ENCODE measurements around the gene UCK2. TPM values are rescaled to one million over a fixed set of nuclear protein-coding genes. Genes with fewer than 3 reads are reported as not detected.

UCK2 gene
- total RNA-seq, 2 experiments from 2014 or later: 0.67 to 0.71 TPM

GRCh38 chr1:165829888-165830287 lies 2.5 kb downstream of the UCK2 start:
- Histone ChIP-seq H3K9me3 (ENCODE audit: control insufficient read depth in 1 of 2, insufficient read depth in 1 of 2, low read length in 2 of 2) (no peaks in the 10 kb centered on the region), H3K4me3 (ENCODE audit: low read length) (no peak overlapping the region), H3K27me3 (ENCODE audit: control insufficient read depth in 1 of 2, insufficient read depth in 2 of 2, low read length in 2 of 2) (no peaks in the 10 kb centered on the region), H3K4me1 (ENCODE audit: insufficient read depth, low read length) (peaks cover 16% of the 10 kb centered on the region), H3K27ac (ENCODE audit: low read depth in 1 of 2, low read length in 2 of 2) (no peak overlapping the region), H3K36me3 (ENCODE audit: insufficient read depth, low read length) (no peaks in the 10 kb centered on the region)
- TF ChIP-seq, protein P1, sequence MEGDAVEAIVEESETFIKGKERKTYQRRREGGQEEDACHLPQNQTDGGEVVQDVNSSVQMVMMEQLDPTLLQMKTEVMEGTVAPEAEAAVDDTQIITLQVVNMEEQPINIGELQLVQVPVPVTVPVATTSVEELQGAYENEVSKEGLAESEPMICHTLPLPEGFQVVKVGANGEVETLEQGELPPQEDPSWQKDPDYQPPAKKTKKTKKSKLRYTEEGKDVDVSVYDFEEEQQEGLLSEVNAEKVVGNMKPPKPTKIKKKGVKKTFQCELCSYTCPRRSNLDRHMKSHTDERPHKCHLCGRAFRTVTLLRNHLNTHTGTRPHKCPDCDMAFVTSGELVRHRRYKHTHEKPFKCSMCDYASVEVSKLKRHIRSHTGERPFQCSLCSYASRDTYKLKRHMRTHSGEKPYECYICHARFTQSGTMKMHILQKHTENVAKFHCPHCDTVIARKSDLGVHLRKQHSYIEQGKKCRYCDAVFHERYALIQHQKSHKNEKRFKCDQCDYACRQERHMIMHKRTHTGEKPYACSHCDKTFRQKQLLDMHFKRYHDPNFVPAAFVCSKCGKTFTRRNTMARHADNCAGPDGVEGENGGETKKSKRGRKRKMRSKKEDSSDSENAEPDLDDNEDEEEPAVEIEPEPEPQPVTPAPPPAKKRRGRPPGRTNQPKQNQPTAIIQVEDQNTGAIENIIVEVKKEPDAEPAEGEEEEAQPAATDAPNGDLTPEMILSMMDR (IDR thresholded peaks at IDR 0.05): no peak
- CTCF ChIA-PET: no interaction called here
- no peaks in the 10 kb centered on the region for H3K9me3 Mint-ChIP-seq
- intact Hi-C loops (cut with DNase I, micrococcal nuclease): loop anchor here (5.0 kb wide), 2 partner anchors 63 to 133 kb away; partner anchors contain the start of genes TMCO1 (in 2 of the 2) and ALDH9A1 (in 1 of the 2)
- H3K36me3 Mint-ChIP-seq (ENCODE audit: low read depth): peaks cover 7% of the 10 kb centered on the region
- DNase-seq (no peak), ATAC-seq (ENCODE audit: poor library complexity) (no peak)
- peaks cover 4% of the 10 kb centered on the region for H3K27me3 Mint-ChIP-seq
- POLR2A ChIA-PET: interaction anchor here (1.5 to 2.0 kb wide), 3 partner anchors 13 to 61 kb away, joined by 4 to 14 read pairs (median 7); partner anchors contain the start of gene TMCO1
- H3K4me1 Mint-ChIP-seq (ENCODE audit: low read depth): peaks cover 23% of the 10 kb centered on the region
- no peak overlapping the region for H3K27ac Mint-ChIP-seq
- peak overlapping the region; percentile 45 for H3K4me3 Mint-ChIP-seq

GRCh38 chr1:165831146-165831545 lies 3.7 kb downstream of the UCK2 start:
- Histone ChIP-seq H3K4me1 (ENCODE audit: insufficient read depth, low read length) (peaks cover 16% of the 10 kb centered on the region), H3K9me3 (ENCODE audit: control insufficient read depth in 1 of 2, insufficient read depth in 1 of 2, low read length in 2 of 2) (no peaks in the 10 kb centered on the region), H3K4me3 (ENCODE audit: low read length) (no peak overlapping the region), H3K36me3 (ENCODE audit: insufficient read depth, low read length) (no peaks in the 10 kb centered on the region), H3K27me3 (ENCODE audit: control insufficient read depth in 1 of 2, insufficient read depth in 2 of 2, low read length in 2 of 2) (no peaks in the 10 kb centered on the region), H3K27ac (ENCODE audit: low read depth in 1 of 2, low read length in 2 of 2) (no peak overlapping the region)
- intact Hi-C loops (cut with DNase I, micrococcal nuclease): no loop called here
- no peak for DNase-seq
- TF ChIP-seq, protein P1 (IDR thresholded peaks at IDR 0.05): no peak
- H3K4me3 Mint-ChIP-seq: no peak overlapping the region
- H3K36me3 Mint-ChIP-seq (ENCODE audit: low read depth): peaks cover 7% of the 10 kb centered on the region
- H3K27ac Mint-ChIP-seq: no peak overlapping the region
- POLR2A ChIA-PET: interaction anchor here (0.7 kb wide), 1 partner anchor 14 kb away, joined by 4 read pairs; no protein-coding TSS in a partner anchor
- peaks cover 23% of the 10 kb centered on the region for H3K4me1 Mint-ChIP-seq (ENCODE audit: low read depth)
- ATAC-seq (ENCODE audit: poor library complexity): no peak
- CTCF ChIA-PET: no interaction called here
- H3K9me3 Mint-ChIP-seq: no peaks in the 10 kb centered on the region
- H3K27me3 Mint-ChIP-seq: no peaks in the 10 kb centered on the region

- Mint-ChIP-seq H3K36me3 (ENCODE audit: low read depth) (peaks cover 7% of the 10 kb centered on the region), H3K4me1 (ENCODE audit: low read depth) (peaks cover 14% of the 10 kb centered on the region), H3K27ac (no peak overlapping the region), H3K27me3 (no peaks in the 10 kb centered on the region), H3K9me3 (no peaks in the 10 kb centered on the region), H3K4me3 (no peak overlapping the region)
- Histone ChIP-seq H3K9me3 (ENCODE audit: control insufficient read depth in 1 of 2, insufficient read depth in 1 of 2, low read length in 2 of 2) (no peaks in the 10 kb centered on the region), H3K36me3 (ENCODE audit: insufficient read depth, low read length) (no peaks in the 10 kb centered on the region), H3K27me3 (ENCODE audit: control insufficient read depth in 1 of 2, insufficient read depth in 2 of 2, low read length in 2 of 2) (no peaks in the 10 kb centered on the region), H3K27ac (ENCODE audit: low read depth in 1 of 2, low read length in 2 of 2) (no peak overlapping the region), H3K4me1 (ENCODE audit: insufficient read depth, low read length) (peaks cover 10% of the 10 kb centered on the region), H3K4me3 (ENCODE audit: low read length) (no peak overlapping the region)
- intact Hi-C loops (cut with DNase I, micrococcal nuclease): no loop called here
- ChIA-PET POLR2A (no interaction called here), CTCF (no interaction called here)
- TF ChIP-seq, protein P1 (IDR thresholded peaks at IDR 0.05): no peak
- DNase-seq: no peak
- ATAC-seq (ENCODE audit: poor library complexity): no peak
Measured at GRCh38 chr1:165832902-165833301, 5.5 kb downstream of the UCK2 start.

Measured in CD4-positive, alpha-beta T cell (primary cell).